HG02973 (cell line): ENCODE measurements around the gene GPR137B.

Source experiments
- ATAC-seq: cut with Tn5 transposase; IDR thresholded peaks from one replicate; pipeline ENCODE4 v1.9.1; 2021; ENCODE audit warnings: moderate library complexity; ENCODE audit not compliant: unreplicated experiment

The GPR137B gene

GRCh38 chr1:236114076-236114747 is 28.1 kb upstream of the GPR137B start:
- no peak for ATAC-seq

GRCh38 chr1:236117710-236118109 is 24.6 kb upstream of the GPR137B start:
- no peak for ATAC-seq

DNA sequence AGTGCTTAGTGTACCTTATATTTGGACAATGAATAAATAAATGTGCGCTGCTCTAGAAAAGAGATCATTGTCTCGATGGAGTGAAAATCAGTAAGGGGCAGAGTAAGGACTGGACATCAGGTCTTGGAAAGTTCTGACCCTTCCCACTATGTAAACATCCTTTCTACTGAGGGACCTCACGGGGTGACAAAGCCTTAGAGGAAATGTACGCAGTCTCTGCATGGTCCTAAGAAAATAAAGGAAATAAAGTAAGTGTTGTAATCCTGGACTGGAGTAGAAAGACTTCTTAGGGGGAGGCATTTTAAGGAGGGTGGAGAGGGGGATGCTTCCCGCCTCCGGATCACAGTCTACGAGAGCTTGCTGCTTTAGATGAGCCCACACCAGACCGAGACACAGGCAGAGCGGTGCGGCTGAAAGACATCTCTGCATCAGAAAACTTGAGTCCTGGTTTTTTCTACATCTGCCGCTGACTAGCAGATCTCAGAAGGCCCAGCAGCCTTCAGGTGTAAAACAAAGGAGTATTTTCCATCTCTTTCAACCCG is 22.3 kb upstream of the GPR137B start:
- no peak for ATAC-seq

DNA sequence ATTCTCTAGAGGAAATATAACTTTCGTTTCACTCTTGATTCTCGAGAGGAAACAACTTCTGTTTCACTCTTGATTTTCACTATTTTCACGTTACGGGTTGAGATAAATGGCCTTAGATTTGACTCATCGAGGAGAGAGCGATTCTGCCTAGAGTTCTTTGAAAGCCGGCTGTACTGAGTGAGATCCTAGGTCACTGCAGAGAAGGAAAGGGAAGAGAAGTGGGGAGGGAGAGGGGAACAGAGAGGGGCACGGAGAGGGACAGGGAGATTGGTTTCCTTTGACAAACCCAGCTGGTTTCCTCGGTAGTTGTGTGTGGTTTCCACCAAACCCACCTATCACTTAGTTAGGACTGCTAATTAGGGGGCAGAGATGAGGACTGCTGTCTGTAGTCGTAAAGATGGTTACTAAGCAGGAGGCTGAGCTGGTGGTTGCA is 21.6 kb upstream of the GPR137B start:
- no peak for ATAC-seq

DNA sequence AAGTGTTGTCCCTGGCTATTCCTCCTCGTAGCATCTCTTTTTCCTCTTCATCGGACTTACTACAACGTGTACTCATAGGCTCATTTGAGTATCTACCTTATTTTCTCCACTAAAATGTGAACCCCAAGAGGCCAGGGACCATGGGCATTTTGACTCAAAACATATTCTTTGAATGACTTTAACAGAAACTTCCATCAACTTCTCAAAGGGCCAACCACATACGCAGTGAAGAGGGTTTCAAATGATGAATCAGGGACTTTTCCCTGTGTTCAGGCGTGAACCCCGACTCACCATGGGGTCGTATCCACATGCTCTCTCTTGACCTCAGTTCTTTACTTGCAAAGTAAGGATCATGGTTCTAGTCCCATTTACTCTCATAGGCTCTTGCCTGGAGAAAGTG is 20.2 kb upstream of the GPR137B start:
- peak; percentile 61 for ATAC-seq

- ATAC-seq, result no peak
These were observed 18.8 kb upstream of the GPR137B start for GRCh38 chr1:236123563-236123962.

DNA sequence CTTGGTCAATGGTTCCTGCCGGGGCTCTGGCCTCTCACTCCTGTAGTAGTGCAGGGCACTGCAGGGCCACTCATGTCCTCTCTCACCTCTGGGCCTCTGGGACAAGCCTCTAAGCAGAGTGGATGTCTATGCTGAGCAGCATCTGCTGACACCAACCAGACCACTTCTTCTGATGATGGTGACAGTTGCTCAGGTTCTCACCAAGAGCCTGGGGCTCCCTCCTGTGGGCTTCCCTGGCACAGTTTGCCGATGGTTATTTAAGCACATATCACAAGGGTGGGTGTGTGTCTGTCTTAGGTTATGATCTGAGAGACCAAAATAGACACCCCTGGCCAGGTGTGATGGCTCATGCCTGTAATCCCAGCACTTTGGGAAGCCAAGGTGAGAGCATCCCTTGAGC is 17.4 kb upstream of the GPR137B start:
- no peak for ATAC-seq

GRCh38 chr1:236127045-236127444 is 15.3 kb upstream of the GPR137B start:
- no peak for ATAC-seq

GRCh38 chr1:236128646-236129178 is 13.6 kb upstream of the GPR137B start:
- no peak for ATAC-seq

- ATAC-seq, result no peak
These were observed 13.0 kb upstream of the GPR137B start for GRCh38 chr1:236129306-236129705.

DNA sequence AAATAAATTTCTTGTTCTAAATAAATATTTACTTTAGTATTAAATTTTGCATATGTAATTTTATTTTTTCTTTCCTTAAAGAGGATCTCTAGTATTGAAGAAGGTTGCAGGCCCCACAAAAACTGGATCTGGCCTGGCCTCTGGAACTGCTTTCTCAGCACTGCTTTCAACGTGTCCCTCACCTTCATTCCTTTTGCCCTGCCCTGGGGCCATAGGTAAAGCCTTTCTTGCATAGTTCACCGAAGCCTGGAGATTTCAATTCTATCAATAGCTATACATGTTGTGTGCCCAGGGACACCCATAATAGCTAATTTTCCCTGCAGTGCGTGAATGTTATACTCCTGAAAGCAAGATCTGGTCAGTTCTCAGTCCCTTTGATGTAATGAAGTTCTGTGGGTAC is 12.0 kb upstream of the GPR137B start:
- ATAC-seq, result no peak

DNA sequence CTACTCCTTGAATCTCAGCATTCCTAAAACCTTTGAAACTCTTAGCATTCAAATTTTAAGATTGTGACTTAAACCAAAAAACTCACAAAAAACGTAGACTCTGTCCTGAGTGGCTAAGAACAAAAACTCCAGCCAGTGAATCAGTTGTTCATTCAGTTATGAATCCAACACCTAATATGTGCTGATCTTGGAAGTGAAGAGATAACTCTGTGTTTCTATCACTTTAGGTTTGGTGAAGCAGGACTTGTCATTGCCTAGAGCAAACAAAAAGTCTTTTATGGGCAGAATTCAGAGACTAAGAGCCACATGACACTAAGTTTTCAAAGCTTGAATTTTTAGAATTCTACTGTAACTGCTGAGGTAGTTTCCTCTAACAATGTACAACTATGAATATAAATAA is 10.4 kb upstream of the GPR137B start:
- ATAC-seq, result no peak

DNA sequence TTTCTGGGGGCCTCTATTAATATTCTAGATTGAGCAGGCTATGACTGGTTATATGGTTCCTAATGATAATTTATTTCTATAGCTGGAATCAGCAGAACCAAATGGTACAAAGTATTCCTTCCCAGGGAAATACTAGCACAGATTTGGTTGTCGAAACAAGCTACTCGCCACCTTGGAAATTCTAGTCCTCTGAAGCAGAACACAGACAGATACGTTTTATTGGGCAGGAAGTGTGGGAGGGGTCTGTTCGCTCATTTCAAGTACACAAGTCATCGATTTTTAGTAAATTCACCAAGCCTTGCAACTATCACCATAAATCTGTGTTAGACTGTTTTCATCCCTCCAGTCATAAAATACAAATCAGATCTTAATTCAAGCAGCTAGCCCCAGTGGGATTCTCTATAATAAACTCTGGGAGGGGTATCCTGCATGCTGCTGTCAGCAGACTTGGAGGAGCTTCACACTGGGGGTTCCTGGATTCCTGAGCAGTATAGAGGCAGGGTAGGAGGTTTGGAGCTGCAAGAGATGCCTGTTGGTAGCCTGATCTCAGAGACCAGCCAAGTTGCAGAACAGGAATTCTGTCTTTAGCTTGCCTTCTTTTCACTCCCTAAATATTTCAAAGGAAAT is 9.8 kb upstream of the GPR137B start:
- no peak for ATAC-seq

DNA sequence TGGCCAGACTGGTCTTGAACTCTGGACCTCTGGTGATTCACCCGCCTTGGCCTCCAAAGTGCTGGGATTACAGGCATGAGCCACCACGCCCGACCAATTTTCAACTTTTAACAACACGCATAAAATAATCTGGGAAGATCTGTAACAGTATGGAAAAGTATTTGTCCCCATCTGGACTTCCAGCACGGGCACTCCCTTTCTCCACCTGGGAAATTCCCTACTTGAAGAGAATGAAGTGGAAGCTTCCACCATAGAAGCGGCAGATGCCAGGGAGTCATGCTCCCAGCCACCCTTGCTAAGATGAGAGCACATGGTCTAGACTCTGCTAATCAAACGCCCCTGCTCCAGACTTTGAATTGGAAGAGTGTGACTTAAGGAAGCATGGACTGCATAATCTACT is 9.0 kb upstream of the GPR137B start:
- no peak for ATAC-seq

DNA sequence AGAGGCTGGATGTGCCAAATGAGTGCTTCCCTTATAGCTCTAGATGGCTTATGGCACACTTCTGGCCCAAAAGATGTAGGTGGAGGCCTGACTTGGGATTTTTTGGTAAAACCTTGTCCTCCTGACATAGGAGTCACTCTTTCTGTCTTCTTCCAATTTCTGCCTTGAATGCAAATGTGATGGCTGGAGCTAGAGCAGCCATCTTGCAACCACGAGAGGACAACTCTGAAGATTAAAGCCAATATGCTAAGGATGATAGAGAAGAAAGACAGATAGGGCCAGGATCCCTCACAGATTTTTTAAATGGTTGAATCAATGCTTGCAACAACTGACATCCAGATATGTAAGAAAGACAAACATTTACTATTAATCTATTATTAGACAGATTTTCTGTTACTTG is 8.5 kb upstream of the GPR137B start:
- no peak for ATAC-seq

GRCh38 chr1:236137285-236137852 is 5.0 kb upstream of the GPR137B start:
- ATAC-seq, result no peak

- ATAC-seq, result no peak
These were observed 2.8 kb upstream of the GPR137B start for GRCh38 chr1:236139495-236139894.

GRCh38 chr1:236140705-236141446 is 1.5 kb upstream of the GPR137B start:
- no peak for ATAC-seq

DNA sequence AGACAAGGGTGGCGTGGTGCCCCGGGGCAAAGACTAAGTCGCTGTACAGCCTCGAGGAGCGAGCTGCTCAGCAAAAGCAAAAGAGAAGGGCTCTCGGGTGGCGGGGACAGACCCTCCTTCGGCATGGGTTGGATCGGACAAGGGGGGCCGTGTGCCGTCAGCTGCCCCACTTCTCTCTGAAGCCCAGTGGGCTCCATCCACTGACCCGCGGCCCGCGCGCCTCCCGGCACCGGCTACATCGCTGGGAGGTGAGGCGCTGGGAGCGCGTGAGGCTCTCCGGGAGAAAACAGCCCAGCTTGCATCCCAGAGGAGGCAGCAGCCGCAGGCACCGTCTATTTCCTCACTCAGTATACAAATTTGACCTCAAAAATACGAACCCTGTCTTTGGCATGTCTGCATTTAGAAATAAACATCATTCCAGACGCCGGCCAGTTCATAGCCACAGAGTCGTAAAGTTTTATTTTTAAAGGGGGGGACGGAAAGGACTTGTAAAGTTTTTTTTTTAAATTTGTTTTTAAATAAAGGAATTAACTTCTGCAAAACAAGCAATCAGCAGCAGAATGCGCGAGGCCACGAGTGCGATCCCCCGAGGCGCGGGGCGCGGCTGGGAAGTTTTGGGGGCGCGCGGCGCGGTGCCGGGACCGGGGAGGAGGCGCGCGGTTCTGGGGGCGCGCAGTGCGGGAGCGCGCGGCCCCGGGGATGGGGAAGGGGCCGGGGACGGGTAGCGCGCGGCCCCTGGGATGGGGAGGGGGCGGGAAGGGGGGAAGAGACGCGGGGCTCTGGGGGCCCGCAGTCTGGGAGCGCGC is 689 bp upstream of the GPR137B start:
- peak; percentile 22 for ATAC-seq
